GM12872 (cell line): ENCODE results near the gene NDUFAF8.

ENCODE experiments used
- CTCF ChIP-seq: IDR thresholded peaks from 3 replicates; pipeline ENCODE4 v1.5.1; 2011; ENCODE audit warnings: low read depth, mild to moderate bottlenecking, low read length, moderate library complexity; ENCODE audit not compliant: insufficient read depth

The NDUFAF8 gene

GRCh38 chr17:81193051-81193410 lies 46.1 kb upstream of the NDUFAF8 start:
- no peak for TF ChIP-seq CTCF

GRCh38 chr17:81193470-81194224 lies 45.5 kb upstream of the NDUFAF8 start:
- TF ChIP-seq CTCF = no peak

DNA sequence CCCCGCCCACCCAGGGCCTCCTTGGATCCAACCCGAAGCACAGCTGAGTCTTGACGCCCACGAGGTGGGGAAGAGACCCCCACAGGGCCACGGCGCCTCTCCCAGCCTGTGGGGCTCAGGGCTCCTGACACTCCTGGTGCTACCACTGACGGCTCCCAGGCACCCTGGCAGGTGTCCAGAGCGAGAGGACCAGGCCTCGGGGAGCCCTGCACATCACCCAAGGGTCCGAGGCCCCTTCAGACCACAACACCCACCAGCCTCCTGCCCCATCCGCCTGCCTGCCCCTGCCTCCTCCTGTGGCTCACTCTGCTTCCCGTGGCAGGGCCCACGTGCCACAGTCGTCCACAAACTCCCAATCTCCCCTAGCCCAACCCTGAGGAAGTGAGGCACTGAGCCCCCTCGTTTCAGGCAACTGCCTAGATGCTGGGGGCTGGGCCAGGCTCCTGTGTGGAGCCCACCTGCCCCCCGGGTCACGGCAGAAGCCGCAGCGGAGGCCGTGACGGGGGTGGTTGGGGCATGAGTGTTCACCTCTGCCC lies 44.8 kb upstream of the NDUFAF8 start:
- TF ChIP-seq CTCF = no peak

GRCh38 chr17:81194941-81195901 lies 43.9 kb upstream of the NDUFAF8 start:
- TF ChIP-seq CTCF = no peak

- no peak for TF ChIP-seq CTCF
Observed at GRCh38 chr17:81195941-81196495, 43.1 kb upstream of the NDUFAF8 start.

DNA sequence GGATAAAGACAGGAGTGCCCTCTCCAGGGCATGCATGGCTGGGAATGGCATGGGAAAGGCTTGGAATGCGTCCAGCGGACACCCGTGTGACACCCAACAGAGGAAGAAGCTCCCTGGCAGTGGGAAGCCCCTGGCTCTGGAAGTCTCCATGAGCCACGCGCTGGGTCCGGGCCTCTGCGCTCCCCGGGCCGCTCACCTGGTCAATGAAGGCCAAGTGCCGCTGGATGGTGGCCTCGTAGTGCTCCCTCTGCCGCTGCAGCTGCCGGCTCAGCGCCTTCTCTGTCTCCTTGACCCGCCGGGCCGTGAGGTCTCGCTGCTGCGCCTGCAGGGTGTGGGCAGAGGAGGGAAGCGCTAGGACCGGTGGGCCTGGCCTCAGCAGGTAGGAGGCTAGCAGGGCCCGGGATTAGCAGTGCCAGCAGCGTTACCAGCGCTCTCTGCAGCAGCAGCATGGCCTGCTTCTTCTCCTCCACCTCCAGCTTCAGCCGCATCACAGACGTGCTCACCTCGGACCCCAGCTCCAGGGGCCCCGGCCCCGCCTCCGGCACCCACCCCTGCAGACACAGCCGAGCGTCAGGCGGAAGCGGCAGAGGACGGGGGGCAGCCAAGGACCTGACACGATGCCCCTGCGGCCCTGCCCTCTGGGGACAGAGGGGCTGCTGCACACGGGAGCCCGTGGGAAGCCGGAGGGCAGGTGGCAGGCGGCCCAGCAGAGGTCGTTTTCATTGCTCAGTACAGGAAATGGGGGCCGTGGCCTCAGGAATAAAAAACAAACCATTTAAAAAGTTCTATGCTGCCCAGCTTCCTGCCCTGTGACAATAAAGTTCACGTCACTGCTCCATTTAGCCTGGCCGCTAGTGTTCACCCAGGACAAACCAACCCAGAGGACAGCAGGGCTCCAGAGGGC lies 42.4 kb upstream of the NDUFAF8 start:
- TF ChIP-seq CTCF = no peak
